HG02884 (cell line): ENCODE data around the gene IRS2.

ENCODE experiments used
- ATAC-seq: cut with Tn5 transposase; IDR thresholded peaks from one replicate; pipeline ENCODE4 v1.9.1; 2021; ENCODE audit warnings: mild to moderate bottlenecking, moderate library complexity; ENCODE audit not compliant: unreplicated experiment

Gene IRS2

GRCh38 chr13:109760951-109761350, 25.4 kb downstream of the IRS2 start:
- ATAC-seq: no peak

DNA sequence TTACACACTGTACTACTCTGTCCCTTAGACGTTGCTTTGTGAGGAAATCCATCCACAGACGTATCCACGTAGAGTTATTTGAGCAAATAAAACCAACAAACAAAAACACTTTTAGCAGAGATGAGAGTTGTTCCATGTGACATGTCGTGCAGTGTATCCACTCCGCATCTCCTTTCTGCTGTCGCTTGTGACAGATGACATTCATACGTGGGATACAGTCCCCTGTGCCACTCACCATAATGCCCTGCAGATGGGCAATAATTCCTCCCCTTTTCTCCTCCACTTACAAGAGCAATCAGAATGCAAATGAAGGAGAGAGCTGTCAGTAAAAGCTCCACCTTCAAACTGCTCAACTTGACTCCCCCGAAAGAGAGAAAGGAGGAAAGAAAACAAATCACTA, 26.0 kb downstream of the IRS2 start:
- ATAC-seq: no peak

DNA sequence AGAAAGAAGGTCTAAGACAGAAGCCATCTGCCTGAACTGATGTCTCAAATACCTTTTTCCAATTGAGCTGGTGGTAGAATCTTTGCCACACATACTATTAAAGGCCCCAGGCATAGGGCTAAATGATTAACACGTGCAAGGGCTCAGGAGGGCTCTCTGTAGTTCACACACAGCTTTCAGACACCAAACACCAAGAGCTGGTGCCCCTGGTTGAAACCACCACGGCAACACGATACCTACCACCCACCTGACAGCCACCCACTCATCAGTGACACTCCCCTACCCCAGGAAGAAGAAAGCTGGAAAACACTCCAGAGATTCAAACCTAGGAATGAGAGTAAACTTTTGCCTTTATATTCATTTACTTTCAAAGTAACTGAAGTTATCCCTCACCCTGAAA, 26.8 kb downstream of the IRS2 start:
- ATAC-seq: no peak

DNA sequence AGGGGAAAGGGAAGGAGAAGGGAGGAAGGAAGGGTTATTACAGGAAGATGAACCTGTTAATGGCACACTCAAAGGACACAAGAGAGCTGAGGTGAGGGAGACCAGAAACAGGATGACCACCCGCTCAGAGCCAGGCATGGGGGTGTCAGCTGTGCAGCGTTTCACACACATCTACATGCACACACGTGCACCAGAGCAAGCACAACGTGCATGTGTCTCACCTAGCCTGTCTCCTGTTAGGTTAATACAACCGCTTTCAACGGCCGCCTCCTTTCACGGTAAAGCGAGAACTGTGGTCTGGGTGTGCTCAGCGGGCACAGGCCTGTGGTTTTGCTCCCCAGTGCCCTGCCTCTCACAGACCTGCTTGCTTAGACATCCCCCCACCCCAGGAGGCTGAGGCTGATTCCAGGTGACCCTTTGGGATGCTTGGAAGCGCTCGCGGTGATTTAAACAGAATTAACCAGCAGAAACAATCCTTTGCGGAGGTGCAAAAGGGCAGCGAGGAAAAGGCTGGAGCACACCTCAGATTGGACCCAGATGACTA, 27.4 kb downstream of the IRS2 start:
- no peak for ATAC-seq

GRCh38 chr13:109756778-109757177, 29.6 kb downstream of the IRS2 start:
- no peak for ATAC-seq

GRCh38 chr13:109755997-109756396, 30.4 kb downstream of the IRS2 start:
- ATAC-seq: no peak

DNA sequence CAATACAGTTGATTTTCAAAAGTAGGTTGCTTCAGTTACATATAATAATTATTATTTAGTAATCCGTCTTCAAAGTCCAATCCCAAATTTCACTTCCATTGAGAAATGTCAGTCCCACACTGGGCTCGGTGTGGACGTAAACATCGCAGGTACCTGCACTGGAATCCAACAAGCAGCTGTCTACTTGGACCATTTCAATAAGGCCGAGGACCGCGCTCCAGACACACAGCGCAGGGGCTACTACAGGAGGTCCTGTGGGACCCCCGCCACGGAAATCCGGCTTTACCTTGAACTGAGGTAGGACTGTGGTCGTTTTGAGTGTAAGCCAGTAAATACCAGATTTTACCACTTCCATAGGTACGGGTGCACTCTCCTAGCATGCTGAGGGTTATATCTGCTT, 30.8 kb downstream of the IRS2 start:
- ATAC-seq: no peak

GRCh38 chr13:109751477-109751876, 34.9 kb downstream of the IRS2 start:
- no peak for ATAC-seq

GRCh38 chr13:109750221-109750775, 36.1 kb downstream of the IRS2 start:
- no peak for ATAC-seq

DNA sequence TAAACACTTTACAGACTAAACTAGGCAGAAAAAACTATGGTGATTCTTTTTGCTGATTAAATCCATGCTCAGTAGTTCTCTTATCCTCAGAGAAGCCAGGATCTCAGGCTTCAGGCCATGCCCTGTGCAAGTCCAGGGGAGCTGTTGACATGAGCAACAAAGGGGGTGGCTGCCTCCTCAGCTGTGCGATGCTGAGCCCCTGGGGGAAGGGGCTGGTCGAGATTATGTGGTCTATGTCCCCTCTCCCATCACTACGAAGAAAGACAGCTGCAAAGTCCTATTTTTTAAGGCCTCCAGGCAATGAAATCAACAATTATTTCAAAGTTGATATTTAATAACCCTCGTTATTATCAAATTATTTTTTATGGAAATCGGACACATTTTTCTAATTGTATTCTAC, 37.0 kb downstream of the IRS2 start:
- no peak for ATAC-seq

DNA sequence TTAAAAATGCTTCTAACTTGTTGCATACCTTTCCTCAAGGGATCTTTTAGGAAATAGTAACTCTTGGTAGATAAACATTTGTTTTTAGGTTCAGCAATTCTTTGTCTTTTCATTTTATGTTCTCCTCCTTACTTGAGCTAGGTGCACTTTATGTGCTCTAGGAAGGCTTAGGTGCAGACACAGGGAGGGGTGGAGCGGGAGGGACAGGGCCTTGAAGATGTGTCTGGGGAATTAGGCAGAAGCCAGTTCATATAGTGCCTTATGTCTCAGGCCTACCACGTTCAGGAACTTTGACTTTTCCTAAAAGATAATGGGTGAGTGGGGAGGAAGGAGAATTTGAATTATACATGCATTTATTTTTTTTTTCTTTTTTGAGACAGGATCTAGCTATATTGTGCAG, 37.7 kb downstream of the IRS2 start:
- no peak for ATAC-seq

DNA sequence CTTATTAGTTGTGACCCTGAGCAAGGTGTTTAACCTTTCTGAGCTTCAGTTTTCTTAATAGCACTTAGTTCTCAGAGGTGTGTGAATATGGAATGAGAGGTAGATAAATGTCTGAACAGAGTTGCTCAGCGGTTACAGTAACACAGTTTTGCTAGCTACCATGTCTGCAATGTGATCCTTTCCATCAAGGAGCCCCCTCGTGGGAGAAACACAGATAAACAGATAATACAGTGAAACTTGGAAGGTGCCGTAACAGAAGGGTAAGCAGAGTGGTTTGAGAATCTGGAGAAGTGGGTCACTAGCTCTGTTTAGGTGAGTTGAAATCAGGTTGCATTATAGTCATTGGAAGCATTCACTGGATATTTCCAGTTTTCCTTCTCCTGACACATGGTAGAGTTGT, 38.9 kb downstream of the IRS2 start:
- no peak for ATAC-seq

DNA sequence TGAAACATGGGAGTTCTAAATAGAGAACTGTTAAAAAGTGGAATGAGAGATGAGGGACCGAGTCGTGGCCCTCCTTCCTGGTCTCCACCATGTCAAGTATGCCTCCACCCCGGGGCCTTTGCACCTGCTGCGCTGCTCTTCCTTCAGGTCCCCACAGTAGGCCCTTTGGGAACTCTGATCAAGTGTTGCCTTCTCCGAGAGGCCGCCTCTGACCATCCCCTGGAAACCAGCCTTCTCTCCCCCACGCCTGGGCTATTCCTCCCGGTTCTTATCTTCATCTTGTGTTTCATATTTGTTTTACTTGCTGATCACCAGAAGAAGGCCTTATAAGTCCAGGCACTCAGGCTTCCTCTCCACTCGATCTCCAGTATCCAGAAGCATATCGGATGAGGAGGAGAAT, 40.0 kb downstream of the IRS2 start:
- no peak for ATAC-seq

DNA sequence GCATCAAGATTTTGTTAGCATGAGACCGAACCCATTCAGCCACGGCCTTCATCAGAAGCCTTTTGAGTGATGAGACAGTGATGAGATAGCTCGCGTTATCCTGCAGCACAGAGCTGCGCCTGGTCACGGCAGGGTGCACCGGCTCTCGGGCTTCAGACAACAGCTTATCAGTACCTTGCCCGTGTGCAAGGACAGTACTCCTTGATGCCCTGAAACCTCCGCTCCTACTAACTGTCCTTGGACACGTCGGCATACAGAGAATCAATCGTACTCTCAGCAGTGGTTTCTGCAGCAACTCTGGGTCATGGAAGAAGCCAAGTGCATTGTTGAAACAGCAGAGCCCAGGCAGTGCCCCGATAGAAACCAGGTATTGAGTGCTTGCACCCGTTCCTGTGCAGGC, 40.7 kb downstream of the IRS2 start:
- ATAC-seq: no peak

- ATAC-seq: no peak
These were observed 41.3 kb downstream of the IRS2 start for GRCh38 chr13:109745060-109745459.

GRCh38 chr13:109744512-109745051, 41.8 kb downstream of the IRS2 start:
- ATAC-seq: no peak

DNA sequence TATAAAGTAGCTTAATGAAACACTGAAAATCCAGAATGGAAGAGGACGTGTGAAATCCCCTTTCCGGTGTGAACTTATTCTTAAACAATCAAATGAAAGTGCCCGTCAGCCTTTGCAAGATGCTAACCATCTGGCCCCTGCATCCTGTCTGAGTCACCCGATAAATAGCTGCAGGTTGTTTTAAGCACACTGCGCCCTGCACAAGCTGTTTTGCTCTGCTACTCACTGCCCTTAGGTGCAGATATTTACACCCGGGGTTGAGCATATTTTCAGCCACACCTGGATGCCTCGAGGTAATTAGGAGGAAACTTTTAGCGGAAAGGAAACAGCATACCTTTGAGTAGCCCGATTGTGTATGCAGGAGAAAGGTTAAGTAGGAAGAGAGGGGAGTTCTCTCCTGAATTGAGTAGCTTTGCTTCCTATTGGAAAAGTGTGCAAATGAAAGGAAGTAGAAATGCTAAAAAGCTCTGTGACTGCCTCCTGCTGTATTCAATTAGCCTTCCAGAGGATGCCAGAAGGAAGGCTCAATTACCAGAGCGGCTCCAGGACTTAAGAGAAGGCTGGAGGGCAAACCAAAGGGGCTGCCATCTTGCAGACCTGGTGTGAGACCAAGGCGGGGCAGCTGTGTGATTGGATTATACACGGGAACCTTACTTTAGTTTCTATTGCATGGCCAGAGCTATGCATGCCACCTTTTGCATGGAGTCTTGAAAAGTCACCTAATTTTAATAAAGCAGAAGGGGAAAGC, 42.5 kb downstream of the IRS2 start:
- ATAC-seq: no peak

GRCh38 chr13:109741966-109742365, 44.4 kb downstream of the IRS2 start:
- ATAC-seq: no peak

- no peak for ATAC-seq
These were observed 45.7 kb downstream of the IRS2 start for GRCh38 chr13:109740721-109741120.

DNA sequence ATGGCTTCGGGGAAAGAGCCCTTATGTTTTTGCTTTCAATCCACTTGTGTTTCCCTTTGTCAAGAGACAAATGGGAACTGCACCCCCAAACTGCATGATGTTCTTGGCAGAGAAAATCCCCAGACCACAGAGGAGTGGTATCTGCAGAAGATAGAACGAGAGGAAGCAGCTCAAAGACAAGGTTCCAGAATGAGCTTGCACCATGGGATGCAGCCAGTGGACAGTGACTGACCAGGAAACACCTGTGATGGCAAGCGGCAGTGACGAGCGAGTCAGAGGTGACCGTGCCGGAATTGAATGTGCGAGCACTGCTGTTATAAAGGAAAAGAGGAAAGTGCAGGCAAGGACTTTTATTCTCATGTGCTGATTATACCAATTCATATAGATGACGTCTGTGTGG, 46.3 kb downstream of the IRS2 start:
- no peak for ATAC-seq

DNA sequence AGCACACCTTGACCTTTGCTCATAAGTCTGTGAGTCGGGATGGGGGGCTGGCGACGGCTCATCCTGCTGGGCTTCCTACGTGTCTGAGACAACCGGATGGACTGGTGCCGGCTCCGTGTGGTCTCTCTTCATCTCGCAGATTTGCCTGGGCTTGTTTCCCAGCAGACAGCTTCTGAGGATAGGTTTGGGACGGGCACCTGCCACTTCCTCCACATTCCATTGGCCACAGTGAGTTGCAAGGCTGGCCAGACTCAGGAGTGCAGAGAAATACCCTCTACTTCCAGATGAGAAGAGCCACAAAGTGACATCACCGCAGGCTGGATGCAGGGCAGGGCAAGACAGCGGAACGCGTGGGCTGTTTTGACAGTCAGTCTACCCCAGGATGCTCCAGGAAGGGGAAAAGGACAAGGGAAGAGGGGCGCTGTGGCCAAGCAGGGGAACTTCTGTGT, 48.1 kb downstream of the IRS2 start:
- no peak for ATAC-seq

DNA sequence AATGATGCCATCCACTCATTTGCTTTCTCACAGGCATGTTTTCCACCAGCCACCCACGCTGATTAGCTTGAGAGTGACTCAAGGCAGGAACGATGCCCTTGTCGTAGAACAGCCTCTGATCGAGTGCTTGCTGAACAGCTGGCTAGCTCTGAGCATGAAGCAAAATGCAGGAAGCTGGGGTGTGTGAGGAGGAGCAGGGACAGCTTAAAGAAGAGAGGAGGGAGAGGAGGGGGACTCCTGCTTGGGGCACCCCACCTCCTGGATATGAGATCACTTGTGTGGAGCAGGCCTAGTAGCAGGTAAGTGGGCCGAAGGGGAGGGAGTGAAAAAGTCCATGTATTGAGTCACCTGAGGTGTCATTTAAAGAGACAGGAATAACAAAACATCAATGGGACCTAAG, 48.8 kb downstream of the IRS2 start:
- ATAC-seq: no peak
